Measurements from ENCODE around the gene DST. TPM values are rescaled to one million over a fixed set of nuclear protein-coding genes. Genes with fewer than 3 reads are reported as not detected.
"Not testable (repeated sequence)": the region's sequence is repeated elsewhere in the genome, so short reads cannot be mapped to it uniquely, and the experiment has no call there.

DST gene
- polyA plus RNA-seq, 3 donors: 1.1 to 7.4 (median 3.2) TPM

DNA sequence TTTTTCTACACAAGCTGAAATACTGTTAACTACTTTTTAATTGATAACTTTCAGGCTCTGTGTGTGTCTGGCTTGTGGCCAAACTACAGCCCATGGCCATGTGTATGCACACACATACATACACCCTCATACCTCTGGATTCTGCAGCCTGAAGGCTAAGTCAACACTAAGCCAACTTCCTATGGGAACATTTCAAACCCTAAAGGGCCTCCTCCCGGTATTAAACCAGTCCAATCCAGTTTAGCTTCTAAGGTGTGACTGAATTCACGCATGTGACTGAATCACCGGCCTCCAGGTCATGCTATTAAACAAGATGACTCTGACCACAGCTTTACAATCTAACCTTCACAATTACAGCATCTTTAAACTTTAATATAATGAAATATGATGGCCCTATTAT lies 20.7 kb upstream of the DST start:
- H3K4me2 ChIP-seq (replicated peaks; ENCODE audit: extremely low read depth, low read length, poor library complexity, severe bottlenecking): no peak overlapping the region
- no peak for DNase-seq
- no peak overlapping the region for H3K9ac ChIP-seq (ENCODE audit: insufficient read depth, low read length, poor library complexity, severe bottlenecking)
- no peaks in the 10 kb centered on the region for H3K79me2 ChIP-seq (ENCODE audit: insufficient read depth, low read length)
- no peaks in the 10 kb centered on the region for H3K27me3 ChIP-seq (ENCODE audit: control insufficient read depth in 2 of 2, insufficient read depth in 2 of 2, low read length in 2 of 2)
- H3K9me3 ChIP-seq (replicated peaks in 1 of 2; ENCODE audit: control insufficient read depth in 1 of 2, insufficient read depth in 1 of 2, low read length in 2 of 2): no peaks in the 10 kb centered on the region
- peaks cover 6% of the 10 kb centered on the region for H3K4me1 Mint-ChIP-seq
- WGBS (ENCODE audit: insufficient coverage): 100% methylated on average over 1 of the region's 3 CpGs
- H3K4me3 Mint-ChIP-seq: no peak overlapping the region
- H3K4me3 ChIP-seq (replicated peaks in 1 of 3; ENCODE audit: low read depth in 2 of 3, low read length in 3 of 3): no peak overlapping the region
- no peaks in the 10 kb centered on the region for H3K27me3 Mint-ChIP-seq (ENCODE audit: low read depth in 3 of 3)
- no peak overlapping the region for H2AFZ ChIP-seq (ENCODE audit: insufficient read depth, low read depth, low read length, poor library complexity, severe bottlenecking)
- no peaks in the 10 kb centered on the region for H4K20me1 ChIP-seq (ENCODE audit: insufficient read depth, low read length)
- H3K4me1 ChIP-seq (ENCODE audit: control insufficient read depth in 1 of 2, insufficient read depth in 2 of 2, low read length in 2 of 2): no peaks in the 10 kb centered on the region
- no peak overlapping the region for H3K27ac Mint-ChIP-seq
- no peaks in the 10 kb centered on the region for H3K36me3 ChIP-seq (replicated peaks in 1 of 2; ENCODE audit: control insufficient read depth in 1 of 2, insufficient read depth in 2 of 2, low read length in 2 of 2)
- intact Hi-C loops (cut with micrococcal nuclease): no loop called here
- TF ChIP-seq CTCF (IDR thresholded peaks at IDR 0.05): no peak
- H3K27ac ChIP-seq (ENCODE audit: low read depth in 1 of 2, low read length in 2 of 2): no peak overlapping the region
- no peaks in the 10 kb centered on the region for H3K9me3 Mint-ChIP-seq
- no peaks in the 10 kb centered on the region for H3K36me3 Mint-ChIP-seq

GRCh38 chr6:56661338-56661737 lies 18.6 kb upstream of the DST start:
- H4K20me1 ChIP-seq (ENCODE audit: insufficient read depth, low read length); intact Hi-C loops (cut with micrococcal nuclease); H3K4me2 ChIP-seq (replicated peaks; ENCODE audit: extremely low read depth, low read length, poor library complexity, severe bottlenecking); H2AFZ ChIP-seq (ENCODE audit: insufficient read depth, low read depth, low read length, poor library complexity, severe bottlenecking); H3K79me2 ChIP-seq (ENCODE audit: insufficient read depth, low read length); H3K9me3 Mint-ChIP-seq; H3K4me3 Mint-ChIP-seq; H3K9me3 ChIP-seq (replicated peaks in 1 of 2; ENCODE audit: control insufficient read depth in 1 of 2, insufficient read depth in 1 of 2, low read length in 2 of 2); H3K27me3 Mint-ChIP-seq (ENCODE audit: low read depth in 3 of 3); H3K27ac ChIP-seq (ENCODE audit: low read depth in 1 of 2, low read length in 2 of 2); H3K4me3 ChIP-seq (replicated peaks in 1 of 3; ENCODE audit: low read depth in 2 of 3, low read length in 3 of 3); H3K9ac ChIP-seq (ENCODE audit: insufficient read depth, low read length, poor library complexity, severe bottlenecking); H3K4me1 ChIP-seq (ENCODE audit: control insufficient read depth in 1 of 2, insufficient read depth in 2 of 2, low read length in 2 of 2); DNase-seq; H3K27ac Mint-ChIP-seq; H3K36me3 ChIP-seq (replicated peaks in 1 of 2; ENCODE audit: control insufficient read depth in 1 of 2, insufficient read depth in 2 of 2, low read length in 2 of 2); H3K36me3 Mint-ChIP-seq; H3K27me3 ChIP-seq (ENCODE audit: control insufficient read depth in 2 of 2, insufficient read depth in 2 of 2, low read length in 2 of 2): not testable (repeated sequence)
- peaks cover 13% of the 10 kb centered on the region for H3K4me1 Mint-ChIP-seq
- WGBS (ENCODE audit: insufficient coverage): 94% methylated on average over 2 of the region's 3 CpGs

Data from CD14-positive monocyte (primary cell).